ENCODE data around the gene OLFML2B. TPM values are rescaled to one million over a fixed set of nuclear protein-coding genes. Genes with fewer than 3 reads are reported as not detected.
A peak's percentile ranks its signal among the peaks of the same experiment; 100 is the strongest.
"Not testable (repeated sequence)": the region's sequence is repeated elsewhere in the genome, so short reads cannot be mapped to it uniquely, and the experiment has no call there.

OLFML2B gene
- total and polyA plus RNA-seq, 2 of the 13 experiments (the other 11 are each of a cell fraction or from before 2014, with no cell fraction given): not detected

DNA sequence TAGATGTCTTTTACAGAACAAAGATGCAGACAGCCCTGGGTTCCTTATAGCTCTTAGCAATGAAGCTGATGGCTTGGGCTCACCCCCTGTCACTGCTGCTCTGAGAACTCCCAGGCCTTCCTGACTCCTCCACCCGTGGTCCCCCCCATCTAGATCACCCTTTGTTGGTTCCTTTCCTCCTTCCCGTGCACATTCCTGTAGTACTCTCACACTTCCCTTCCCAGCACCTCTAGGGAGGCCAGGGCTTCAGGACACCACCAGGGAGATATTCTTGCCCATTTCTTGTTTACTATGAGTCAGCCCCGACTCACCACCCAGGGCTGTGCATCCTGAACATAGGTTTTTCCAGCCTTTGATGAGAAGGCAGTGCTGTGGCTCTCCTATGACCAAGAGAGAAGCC is 31.4 kb upstream of the OLFML2B start:
- BruUV-seq (replicated peaks): no TSS peak
- Histone ChIP-seq H3K27ac (ENCODE audit: extremely low read length, insufficient read depth, low read length) (no peak overlapping the region), H3K36me3 (replicated peaks in 1 of 2; ENCODE audit: control insufficient read depth in 1 of 2, insufficient read depth in 2 of 2, low read length in 2 of 2) (no peaks in the 10 kb centered on the region), H3K4me2 (ENCODE audit: low read depth, low read length) (no peak overlapping the region; the same call in 1 of the 2 replicates), H3K9me3 (ENCODE audit: low read length) (no peaks in the 10 kb centered on the region), H3K79me2 (ENCODE audit: insufficient read depth, low read length) (no peaks in the 10 kb centered on the region), H3K4me3 (replicated peaks in 1 of 3; ENCODE audit: insufficient read depth in 1 of 3, low read depth in 2 of 3, low read length in 3 of 3) (no peak overlapping the region), H3K4me1 (ENCODE audit: insufficient read depth, low read length) (peaks cover 16% of the 10 kb centered on the region), H2AFZ (ENCODE audit: low read length) (no peak overlapping the region), H4K20me1 (ENCODE audit: insufficient read depth, low read length) (no peaks in the 10 kb centered on the region), H3K27me3 (ENCODE audit: control insufficient read depth in 1 of 2, insufficient read depth in 2 of 2, low read length in 2 of 2) (no peaks in the 10 kb centered on the region), H3K9ac (ENCODE audit: insufficient read depth, low read depth, low read length) (no peak overlapping the region)
- intact Hi-C loops (cut with micrococcal nuclease; ENCODE audit: unreplicated experiment): loop anchor here (5.0 kb wide), 1 partner anchor 442 kb away; the partner anchor contains the start of gene UHMK1
- DNase-seq (ENCODE audit: low spot score): peak; percentile 64
- 0% methylated on average over 3 of the region's 3 CpGs for WGBS (ENCODE audit: low lambda C conversion rate)
- peak; percentile 78 for ATAC-seq
- no peak for FAIRE-seq
- ChIA-PET CTCF (ENCODE audit: low intra/inter-chr PET ratio, low total read pairs) (interaction anchor here (0.9 to 3.3 kb wide), 3 partner anchors 221 to 337 kb away, joined by 4 to 37 read pairs (median 10); no protein-coding TSS in a partner anchor), POLR2A (no interaction called here)
- in situ Hi-C loops (cut with HindIII; ENCODE audit: extremely low pct_ligation_motif_present, low pct_unique_long_range_greater_than_20kb): loop anchor here (5.0 kb wide), 3 partner anchors 92 to 337 kb away; no protein-coding TSS in a partner anchor
- TF ChIP-seq FOXA3 (CRISPR knock-in tag; IDR thresholded peaks at IDR 0.05) (peak; percentile 35; the same call in 1 of the 2 replicates), FOSL2 (CRISPR knock-in tag; IDR thresholded peaks at IDR 0.05) (peak; percentile 93), XRCC5 (optimal IDR thresholded peaks at IDR 0.05; ENCODE audit: low read length) (peak; percentile 44), ZMYM2 (CRISPR knock-in tag; IDR thresholded peaks at IDR 0.05) (no peak), FOXA1 (IDR thresholded peaks at IDR 0.05) (no peak), FOXA1 (CRISPR knock-in tag; IDR thresholded peaks at IDR 0.05) (peak; percentile 31; the same call in 1 of the 2 replicates)

DNA sequence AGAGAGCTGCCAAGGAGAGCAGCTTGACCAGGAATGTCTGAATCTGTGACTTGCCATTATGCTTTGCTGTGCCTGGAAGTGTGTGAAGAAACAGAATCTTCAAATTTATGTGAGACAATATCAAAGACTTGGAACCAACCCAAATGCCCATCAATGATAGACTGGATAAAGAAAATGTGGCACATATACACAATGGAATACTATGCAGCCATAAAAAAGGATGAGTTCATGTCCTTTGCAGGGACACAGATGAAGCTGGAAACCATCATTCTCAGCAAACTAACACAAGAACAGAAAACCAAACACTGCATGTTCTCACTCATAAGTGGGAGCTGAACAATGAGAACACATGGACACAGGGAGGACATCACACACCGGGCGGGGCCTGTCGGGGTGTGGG is 30.3 kb upstream of the OLFML2B start:
- 63% methylated on average over 3 of the region's 3 CpGs for WGBS (ENCODE audit: low lambda C conversion rate)
- H3K9ac ChIP-seq (ENCODE audit: insufficient read depth, low read depth, low read length); BruUV-seq (replicated peaks); in situ Hi-C loops (cut with HindIII; ENCODE audit: extremely low pct_ligation_motif_present, low pct_unique_long_range_greater_than_20kb); H3K4me3 ChIP-seq (replicated peaks in 1 of 3; ENCODE audit: insufficient read depth in 1 of 3, low read depth in 2 of 3, low read length in 3 of 3); H4K20me1 ChIP-seq (ENCODE audit: insufficient read depth, low read length); H3K36me3 ChIP-seq (replicated peaks in 1 of 2; ENCODE audit: control insufficient read depth in 1 of 2, insufficient read depth in 2 of 2, low read length in 2 of 2); ATAC-seq; H3K4me2 ChIP-seq (ENCODE audit: low read depth, low read length); FAIRE-seq; POLR2A ChIA-PET; DNase-seq (ENCODE audit: low spot score); H3K79me2 ChIP-seq (ENCODE audit: insufficient read depth, low read length); H2AFZ ChIP-seq (ENCODE audit: low read length); CTCF ChIA-PET (ENCODE audit: low intra/inter-chr PET ratio, low total read pairs); H3K9me3 ChIP-seq (ENCODE audit: low read length); H3K27ac ChIP-seq (ENCODE audit: extremely low read length, insufficient read depth, low read length); H3K27me3 ChIP-seq (ENCODE audit: control insufficient read depth in 1 of 2, insufficient read depth in 2 of 2, low read length in 2 of 2); intact Hi-C loops (cut with micrococcal nuclease; ENCODE audit: unreplicated experiment): not testable (repeated sequence)
- H3K4me1 ChIP-seq (ENCODE audit: insufficient read depth, low read length): peaks cover 16% of the 10 kb centered on the region
